AG09319 (cell line): ENCODE results near the gene SCAI.
"Not testable (repeated sequence)": the region's sequence is repeated elsewhere in the genome, so short reads cannot be mapped to it uniquely, and the experiment has no call there.

Experiments
- DNase-seq: peaks from one replicate; pipeline ENCODE4 v3.0.0-alpha.2; 2010; ENCODE audit warnings: low read depth; ENCODE audit errors: extremely low read depth
- CTCF ChIP-seq: IDR thresholded peaks from 2 replicates; pipeline ENCODE4 v1.5.1; 2011; ENCODE audit warnings: low read depth, mild to moderate bottlenecking, inconsistent platforms, low read length, moderate library complexity

Gene SCAI

GRCh38 chr9:125043148-125043547 lies 100.2 kb downstream of the SCAI start:
- TF ChIP-seq CTCF: no peak
- no peak for DNase-seq

- no peak for DNase-seq
- TF ChIP-seq CTCF: no peak
These were observed 105.2 kb downstream of the SCAI start for GRCh38 chr9:125038166-125038565.

GRCh38 chr9:125028041-125028440 lies 115.3 kb downstream of the SCAI start:
- no peak for TF ChIP-seq CTCF
- DNase-seq: no peak

- DNase-seq: no peak
- no peak for TF ChIP-seq CTCF
These were observed 118.4 kb downstream of the SCAI start for GRCh38 chr9:125024917-125025316.

GRCh38 chr9:125021069-125021468 lies 122.3 kb downstream of the SCAI start:
- no peak for TF ChIP-seq CTCF
- no peak for DNase-seq

- not testable (repeated sequence) for DNase-seq
These were observed 127.7 kb downstream of the SCAI start for GRCh38 chr9:125015655-125016054.

GRCh38 chr9:125012013-125012412 lies 131.3 kb downstream of the SCAI start:
- not testable (repeated sequence) for DNase-seq

- no peak for TF ChIP-seq CTCF
- DNase-seq: no peak
These were observed 134.7 kb downstream of the SCAI start for GRCh38 chr9:125008599-125008998.

- DNase-seq: no peak
- no peak for TF ChIP-seq CTCF
These were observed 140.0 kb downstream of the SCAI start for GRCh38 chr9:125003332-125003731.
